SH-SY5Y (cell line): ENCODE results near the gene CFAP20DC.

ENCODE experiments used
- GATA2 ChIP-seq: IDR thresholded peaks from 2 replicates; pipeline ENCODE4 v1.6.1; 2011; ENCODE audit warnings: mild to moderate bottlenecking, low read depth, low read length
- GATA3 ChIP-seq: IDR thresholded peaks from 2 replicates; pipeline ENCODE4 v1.6.1; 2011; ENCODE audit warnings: low read depth, mild to moderate bottlenecking, low read length, moderate library complexity

Gene CFAP20DC

GRCh38 chr3:58994746-58995330 lies 55.0 kb downstream of the CFAP20DC start:
- no peak for TF ChIP-seq GATA2
- no peak for TF ChIP-seq GATA3

GRCh38 chr3:58993547-58993946 lies 56.3 kb downstream of the CFAP20DC start:
- TF ChIP-seq GATA2 (no peak), GATA3 (no peak)

- TF ChIP-seq GATA2 (no peak), GATA3 (no peak)
These were observed 58.2 kb downstream of the CFAP20DC start for GRCh38 chr3:58991623-58992022.

DNA sequence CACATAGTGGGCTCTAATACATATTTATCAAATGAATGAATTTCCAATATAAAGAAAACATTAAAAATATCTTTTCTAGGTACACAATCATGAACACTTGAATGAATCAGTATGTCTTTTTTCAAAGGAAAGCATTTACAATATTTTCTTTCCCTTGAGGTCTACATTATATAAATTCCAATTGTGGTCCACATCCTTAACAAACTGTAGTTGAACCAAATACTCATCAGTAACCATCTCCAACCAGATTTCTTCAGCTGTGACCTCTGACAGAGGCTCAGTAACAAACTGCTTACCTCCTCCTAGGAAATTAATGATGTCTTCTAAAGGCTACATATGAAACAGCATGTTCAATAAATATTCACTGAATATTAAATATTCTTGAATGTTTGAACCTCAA lies 58.8 kb downstream of the CFAP20DC start:
- TF ChIP-seq GATA2 (no peak), GATA3 (no peak)

- TF ChIP-seq GATA3 (no peak), GATA2 (no peak)
These were observed 59.9 kb downstream of the CFAP20DC start for GRCh38 chr3:58989955-58990354.

DNA sequence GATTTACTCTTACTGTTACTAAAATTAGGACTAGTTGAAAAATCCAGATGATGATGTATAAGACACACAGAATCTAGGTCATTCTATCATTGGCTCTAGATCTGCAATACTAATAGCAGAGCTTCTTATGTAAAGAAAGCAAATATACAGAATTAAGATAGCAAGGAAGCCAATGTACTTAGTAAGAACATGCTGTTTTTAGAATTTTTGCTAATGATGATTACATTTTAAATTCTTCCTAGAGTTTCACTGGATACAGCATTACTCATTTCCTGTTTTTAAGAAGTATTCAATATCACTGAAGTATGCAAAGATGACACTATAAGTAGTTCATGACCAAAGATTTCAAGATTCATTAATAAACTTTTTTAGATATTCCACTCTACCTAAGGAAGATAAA lies 60.7 kb downstream of the CFAP20DC start:
- TF ChIP-seq GATA2 (no peak), GATA3 (no peak)

- TF ChIP-seq GATA3 (no peak), GATA2 (no peak)
These were observed 61.8 kb downstream of the CFAP20DC start for GRCh38 chr3:58988041-58988440.

DNA sequence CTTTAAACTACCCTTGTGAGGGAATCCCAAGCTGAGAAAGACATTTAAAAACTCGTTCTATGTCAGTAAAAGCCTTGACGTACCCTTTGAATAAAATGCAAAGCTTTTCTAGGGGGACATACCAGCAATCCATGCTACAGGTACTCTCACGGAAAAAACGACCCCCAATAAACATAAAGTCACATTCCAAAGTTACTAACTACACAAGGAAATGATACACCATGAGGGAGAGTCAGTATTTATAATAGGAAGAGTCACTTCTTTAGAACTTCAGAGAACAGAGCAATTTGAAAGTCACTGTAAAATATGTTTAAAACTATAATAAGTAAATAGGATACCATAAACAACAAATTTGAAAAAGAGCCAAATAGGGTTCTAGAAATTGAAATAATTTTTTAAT lies 63.2 kb downstream of the CFAP20DC start:
- TF ChIP-seq GATA3 (no peak), GATA2 (no peak)

GRCh38 chr3:58979840-58980239 lies 70.0 kb downstream of the CFAP20DC start:
- TF ChIP-seq GATA3 = no peak
- TF ChIP-seq GATA2 = no peak

DNA sequence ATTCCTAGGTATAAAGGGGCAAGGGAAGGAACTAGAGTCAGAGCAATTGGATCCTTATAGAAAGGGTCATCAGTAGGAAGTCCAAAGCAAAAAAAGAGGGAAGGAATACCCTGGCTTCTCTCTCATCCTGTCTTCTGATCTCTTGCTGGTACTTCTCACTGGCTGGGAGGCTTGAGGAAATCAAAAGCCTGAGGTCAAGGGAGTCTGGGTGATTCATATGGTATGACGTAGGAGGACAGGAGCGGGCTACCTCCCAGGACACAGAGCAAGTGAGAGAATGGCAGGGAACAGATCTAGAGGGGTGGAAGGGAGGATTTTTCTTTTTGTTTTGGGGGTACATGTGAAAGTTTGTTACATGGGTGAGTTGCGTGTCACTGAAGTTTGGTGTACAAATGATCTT lies 76.0 kb downstream of the CFAP20DC start:
- TF ChIP-seq GATA3 (no peak), GATA2 (no peak)

DNA sequence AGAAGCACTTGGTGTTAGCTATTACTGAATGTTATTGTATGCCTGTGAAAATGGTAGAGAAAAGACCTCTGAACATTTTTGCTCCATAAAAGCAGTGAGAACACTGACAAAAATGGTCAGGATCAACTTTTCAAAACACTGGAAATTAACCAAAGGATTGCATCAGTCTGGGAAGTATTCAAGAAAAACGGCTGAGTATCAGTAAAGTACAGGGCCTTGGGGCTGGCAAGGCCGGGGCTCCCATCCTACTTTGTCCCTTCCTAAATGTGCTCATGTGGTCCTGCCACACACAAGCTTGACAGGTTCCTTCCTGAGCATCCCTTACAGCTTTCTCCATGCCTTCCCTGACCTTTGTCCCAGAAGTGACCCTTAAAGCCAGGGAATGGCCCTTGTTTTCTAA lies 84.0 kb downstream of the CFAP20DC start:
- TF ChIP-seq GATA3 (no peak), GATA2 (no peak)

GRCh38 chr3:58963928-58964503 lies 85.8 kb downstream of the CFAP20DC start:
- TF ChIP-seq GATA3 = no peak
- no peak for TF ChIP-seq GATA2

GRCh38 chr3:58962816-58963215 lies 87.0 kb downstream of the CFAP20DC start:
- TF ChIP-seq GATA3 (no peak), GATA2 (no peak)

DNA sequence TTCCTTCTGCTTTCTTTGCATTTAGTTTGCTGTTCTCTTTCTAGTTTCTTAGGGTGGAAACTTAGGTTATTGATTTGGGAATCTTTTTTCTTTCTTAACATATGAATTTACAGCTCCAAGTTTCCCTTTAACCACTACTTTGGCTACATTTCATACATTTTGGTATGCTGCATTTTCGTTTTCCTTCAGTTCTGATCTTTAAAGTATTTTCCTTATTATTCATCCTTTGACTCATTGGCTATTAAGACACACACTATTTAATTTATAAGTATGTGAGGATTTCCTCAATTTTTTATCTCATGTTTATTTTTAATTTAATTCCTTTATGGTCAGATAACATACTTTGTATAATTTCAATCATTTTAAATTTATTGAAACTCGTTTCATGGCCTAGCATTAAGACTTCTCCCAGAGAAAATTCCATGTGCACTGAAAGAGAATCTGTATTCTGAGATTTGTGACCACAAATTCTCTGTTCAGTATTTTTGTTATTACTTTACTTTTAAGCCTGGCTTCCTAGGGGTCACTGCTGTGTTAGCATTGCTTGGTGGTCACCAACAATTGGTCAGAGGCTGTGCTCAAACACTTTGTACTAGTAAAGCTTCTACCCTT lies 87.7 kb downstream of the CFAP20DC start:
- TF ChIP-seq GATA3 = no peak
- TF ChIP-seq GATA2 = no peak

DNA sequence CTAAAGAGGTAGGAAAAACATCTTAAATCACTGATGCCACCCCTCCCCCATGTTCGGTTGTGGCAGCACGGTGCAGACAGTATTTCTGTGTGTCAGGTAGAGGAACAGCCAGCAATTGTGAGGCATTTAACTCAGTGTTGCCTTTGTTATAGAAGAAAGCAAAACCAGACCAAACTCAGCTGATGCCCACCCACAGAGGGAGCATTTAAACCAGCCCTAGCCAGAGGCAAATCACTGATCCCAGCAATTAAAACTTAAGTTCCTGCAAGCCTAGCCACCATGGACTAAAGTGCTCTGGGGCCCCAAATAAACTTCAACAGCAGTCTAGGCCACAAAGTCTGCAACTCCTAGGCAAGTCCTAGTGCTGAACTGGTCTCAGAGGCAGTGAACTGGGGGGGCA lies 94.5 kb downstream of the CFAP20DC start:
- TF ChIP-seq GATA3 (no peak), GATA2 (no peak)
